ENCODE measurements around the gene LRRC49. TPM values are rescaled to one million over a fixed set of nuclear protein-coding genes. Genes with fewer than 3 reads are reported as not detected.
"Not testable (repeated sequence)": the region's sequence is repeated elsewhere in the genome, so short reads cannot be mapped to it uniquely, and the experiment has no call there.

The LRRC49 gene
- total and polyA plus RNA-seq, 5 donors, result 41.2 to 53.7 (median 48.3) TPM

- Histone ChIP-seq H3K4me3 (ENCODE audit: low read length) (no peak overlapping the region), H3K4me1 (ENCODE audit: control insufficient read depth, insufficient read depth, low read length) (no peaks in the 10 kb centered on the region), H3K27me3 (ENCODE audit: control insufficient read depth, insufficient read depth) (no peaks in the 10 kb centered on the region), H3K9me3 (ENCODE audit: control insufficient read depth, low read length) (no peaks in the 10 kb centered on the region), H3K27ac (ENCODE audit: low read length) (no peak overlapping the region)
- DNase-seq (no peak), ATAC-seq (no peak)
- intact Hi-C loops (cut with DNase I), result no loop called here
- 78% methylated on average over 1 of the region's 1 CpG for WGBS
These were observed 113.3 kb downstream of the LRRC49 start for GRCh38 chr15:71005895-71006294.

- no peaks in the 10 kb centered on the region for H3K27me3 ChIP-seq (ENCODE audit: control insufficient read depth, insufficient read depth)
- DNase-seq (no peak), ATAC-seq (no peak)
- H3K9me3 ChIP-seq (ENCODE audit: control insufficient read depth, low read length), result no peaks in the 10 kb centered on the region
- no peak overlapping the region for H3K4me3 ChIP-seq (ENCODE audit: low read length)
- no peaks in the 10 kb centered on the region for H3K4me1 ChIP-seq (ENCODE audit: control insufficient read depth, insufficient read depth, low read length)
- 50% methylated on average over 2 of the region's 2 CpGs for WGBS
- intact Hi-C loops (cut with DNase I), result no loop called here
- no peak overlapping the region for H3K27ac ChIP-seq (ENCODE audit: low read length)
These were observed 115.7 kb downstream of the LRRC49 start for GRCh38 chr15:71008250-71008870.

GRCh38 chr15:71010472-71010871 is 117.8 kb downstream of the LRRC49 start:
- Histone ChIP-seq H3K27ac (ENCODE audit: low read length) (no peak overlapping the region), H3K27me3 (ENCODE audit: control insufficient read depth, insufficient read depth) (no peaks in the 10 kb centered on the region), H3K4me3 (ENCODE audit: low read length) (no peak overlapping the region), H3K9me3 (ENCODE audit: control insufficient read depth, low read length) (no peaks in the 10 kb centered on the region), H3K4me1 (ENCODE audit: control insufficient read depth, insufficient read depth, low read length) (peaks cover 1% of the 10 kb centered on the region)
- ATAC-seq (no peak), DNase-seq (no peak)
- intact Hi-C loops (cut with DNase I), result loop anchor here in 2 of 4 donors (10.0 kb wide), 1 partner anchor 434 kb away; no protein-coding TSS in a partner anchor

- H3K4me3 ChIP-seq (ENCODE audit: low read length), result no peak overlapping the region
- H3K9me3 ChIP-seq (ENCODE audit: control insufficient read depth, low read length), result no peaks in the 10 kb centered on the region
- DNase-seq (no peak), ATAC-seq (no peak)
- no peaks in the 10 kb centered on the region for H3K27me3 ChIP-seq (ENCODE audit: control insufficient read depth, insufficient read depth)
- intact Hi-C loops (cut with DNase I), result loop anchor here in 2 of 4 donors (10.0 kb wide), 1 partner anchor 434 kb away; no protein-coding TSS in a partner anchor
- 59% methylated on average over 2 of the region's 2 CpGs for WGBS
- peaks cover 1% of the 10 kb centered on the region for H3K4me1 ChIP-seq (ENCODE audit: control insufficient read depth, insufficient read depth, low read length)
- no peak overlapping the region for H3K27ac ChIP-seq (ENCODE audit: low read length)
These were observed 118.4 kb downstream of the LRRC49 start for GRCh38 chr15:71010997-71011396.

- ATAC-seq, result peak; percentile 65 to 71
- H3K27me3 ChIP-seq (ENCODE audit: control insufficient read depth, insufficient read depth), result no peaks in the 10 kb centered on the region
- H3K27ac ChIP-seq (ENCODE audit: low read length), result no peak overlapping the region
- H3K4me3 ChIP-seq (ENCODE audit: low read length), result no peak overlapping the region
- DNase-seq, result no peak
- H3K9me3 ChIP-seq (ENCODE audit: control insufficient read depth, low read length), result no peaks in the 10 kb centered on the region
- H3K4me1 ChIP-seq (ENCODE audit: control insufficient read depth, insufficient read depth, low read length), result peaks cover 1% of the 10 kb centered on the region
- intact Hi-C loops (cut with DNase I), result loop anchor here in 2 of 4 donors (10.0 kb wide), 1 partner anchor 433 kb away; no protein-coding TSS in a partner anchor
- 81% methylated on average over 1 of the region's 1 CpG for WGBS
These were observed 119.0 kb downstream of the LRRC49 start for GRCh38 chr15:71011503-71012155.

- no peak overlapping the region for H3K27ac ChIP-seq (ENCODE audit: low read length)
- intact Hi-C loops (cut with DNase I), result loop anchor here in 2 of 4 donors (10.0 kb wide), 1 partner anchor 431 kb away; no protein-coding TSS in a partner anchor
- no peak for ATAC-seq
- no peak for DNase-seq
- H3K4me3 ChIP-seq (ENCODE audit: low read length), result no peak overlapping the region
- 86% methylated on average over 2 of the region's 2 CpGs for WGBS
- H3K9me3 ChIP-seq (ENCODE audit: control insufficient read depth, low read length), result no peaks in the 10 kb centered on the region
- no peaks in the 10 kb centered on the region for H3K27me3 ChIP-seq (ENCODE audit: control insufficient read depth, insufficient read depth)
- H3K4me1 ChIP-seq (ENCODE audit: control insufficient read depth, insufficient read depth, low read length), result peaks cover 1% of the 10 kb centered on the region
These were observed 120.8 kb downstream of the LRRC49 start for GRCh38 chr15:71013446-71013845.

GRCh38 chr15:71015342-71015741 is 122.7 kb downstream of the LRRC49 start:
- 77% methylated on average over 8 of the region's 8 CpGs for WGBS
- ATAC-seq (peak in 1 of 2 donors; percentile 56), DNase-seq (no peak)
- H3K4me1 ChIP-seq (ENCODE audit: control insufficient read depth, insufficient read depth, low read length), result peaks cover 1% of the 10 kb centered on the region
- H3K4me3 ChIP-seq (ENCODE audit: low read length), result no peak overlapping the region
- no peak overlapping the region for H3K27ac ChIP-seq (ENCODE audit: low read length)
- no peaks in the 10 kb centered on the region for H3K9me3 ChIP-seq (ENCODE audit: control insufficient read depth, low read length)
- no peaks in the 10 kb centered on the region for H3K27me3 ChIP-seq (ENCODE audit: control insufficient read depth, insufficient read depth)
- intact Hi-C loops (cut with DNase I), result loop anchor here in 2 of 4 donors (10.0 kb wide), 1 partner anchor 429 kb away; no protein-coding TSS in a partner anchor

- peak in 2 of 3 donors; percentile 51 to 54 for DNase-seq
- intact Hi-C loops (cut with DNase I); ATAC-seq; H3K4me3 ChIP-seq (ENCODE audit: low read length); H3K27me3 ChIP-seq (ENCODE audit: control insufficient read depth, insufficient read depth); H3K27ac ChIP-seq (ENCODE audit: low read length); H3K4me1 ChIP-seq (ENCODE audit: control insufficient read depth, insufficient read depth, low read length); H3K9me3 ChIP-seq (ENCODE audit: control insufficient read depth, low read length): not testable (repeated sequence)
- WGBS, result 61% methylated on average over 4 of the region's 4 CpGs
These were observed 138.6 kb downstream of the LRRC49 start for GRCh38 chr15:71031232-71031631.

- H3K4me1 ChIP-seq (ENCODE audit: control insufficient read depth, insufficient read depth, low read length); H3K4me3 ChIP-seq (ENCODE audit: low read length); H3K9me3 ChIP-seq (ENCODE audit: control insufficient read depth, low read length); H3K27ac ChIP-seq (ENCODE audit: low read length); intact Hi-C loops (cut with DNase I); H3K27me3 ChIP-seq (ENCODE audit: control insufficient read depth, insufficient read depth); ATAC-seq; DNase-seq: not testable (repeated sequence)
- 100% methylated on average over 1 of the region's 1 CpG for WGBS
These were observed 142.9 kb downstream of the LRRC49 start for GRCh38 chr15:71035478-71035877.

GRCh38 chr15:71042356-71042922 is 149.8 kb downstream of the LRRC49 start:
- ATAC-seq (no peak), DNase-seq (no peak)
- Histone ChIP-seq H3K4me3 (ENCODE audit: low read length) (no peak overlapping the region), H3K4me1 (ENCODE audit: control insufficient read depth, insufficient read depth, low read length) (no peaks in the 10 kb centered on the region), H3K27me3 (ENCODE audit: control insufficient read depth, insufficient read depth) (no peaks in the 10 kb centered on the region), H3K9me3 (ENCODE audit: control insufficient read depth, low read length) (no peaks in the 10 kb centered on the region), H3K27ac (ENCODE audit: low read length) (no peak overlapping the region)
- 73% methylated on average over 3 of the region's 3 CpGs for WGBS
- intact Hi-C loops (cut with DNase I), result no loop called here

GRCh38 chr15:71043373-71043772 is 150.7 kb downstream of the LRRC49 start:
- ATAC-seq (no peak), DNase-seq (no peak)
- Histone ChIP-seq H3K27me3 (ENCODE audit: control insufficient read depth, insufficient read depth) (no peaks in the 10 kb centered on the region), H3K9me3 (ENCODE audit: control insufficient read depth, low read length) (no peaks in the 10 kb centered on the region), H3K4me3 (ENCODE audit: low read length) (no peak overlapping the region), H3K4me1 (ENCODE audit: control insufficient read depth, insufficient read depth, low read length) (no peaks in the 10 kb centered on the region), H3K27ac (ENCODE audit: low read length) (no peak overlapping the region)
- intact Hi-C loops (cut with DNase I), result no loop called here
- 32% methylated on average over 1 of the region's 1 CpG for WGBS
